ENCODE data around the gene SPDYE1. TPM values are rescaled to one million over a fixed set of nuclear protein-coding genes. Genes with fewer than 3 reads are reported as not detected.
"Not testable (repeated sequence)": the region's sequence is repeated elsewhere in the genome, so short reads cannot be mapped to it uniquely, and the experiment has no call there.

SPDYE1 gene
- total and polyA plus RNA-seq, 4 experiments from 2014 or later = 0.17 to 0.49 TPM; not detected in 2

- H3K36me3 Mint-ChIP-seq; H3K27me3 ChIP-seq (ENCODE audit: insufficient read depth, low read length); CTCF ChIA-PET (ENCODE audit: partially characterized antibody); H3K9me3 ChIP-seq (ENCODE audit: control insufficient read depth in 1 of 2, low read length in 2 of 2); H3K4me1 Mint-ChIP-seq; POLR2A ChIA-PET (ENCODE audit: partially characterized antibody); H3K4me1 ChIP-seq (ENCODE audit: insufficient read depth, low read length); H3K36me3 ChIP-seq (ENCODE audit: insufficient read depth, low read length); H3K27me3 Mint-ChIP-seq; H3K9me3 Mint-ChIP-seq; intact Hi-C loops (cut with micrococcal nuclease); DNase-seq; H3K27ac Mint-ChIP-seq; H3K27ac ChIP-seq (ENCODE audit: low read depth, low read length); H3K4me3 Mint-ChIP-seq; H3K4me3 ChIP-seq (ENCODE audit: low read length in 2 of 2): not testable (repeated sequence)
These were observed 31.7 kb downstream of the SPDYE1 start for GRCh38 chr7:44029433-44029832.

GRCh38 chr7:44030029-44030428 is 32.3 kb downstream of the SPDYE1 start:
- H3K4me3 ChIP-seq (ENCODE audit: low read length in 2 of 2); H3K27ac ChIP-seq (ENCODE audit: low read depth, low read length); POLR2A ChIA-PET (ENCODE audit: partially characterized antibody); H3K27me3 Mint-ChIP-seq; H3K36me3 ChIP-seq (ENCODE audit: insufficient read depth, low read length); H3K27me3 ChIP-seq (ENCODE audit: insufficient read depth, low read length); H3K4me3 Mint-ChIP-seq; CTCF ChIA-PET (ENCODE audit: partially characterized antibody); H3K4me1 ChIP-seq (ENCODE audit: insufficient read depth, low read length); DNase-seq; H3K4me1 Mint-ChIP-seq; H3K9me3 Mint-ChIP-seq; H3K36me3 Mint-ChIP-seq; intact Hi-C loops (cut with micrococcal nuclease); H3K9me3 ChIP-seq (ENCODE audit: control insufficient read depth in 1 of 2, low read length in 2 of 2): not testable (repeated sequence)
- peak overlapping the region in 1 of 7 donors; percentile 41 for H3K27ac Mint-ChIP-seq

GRCh38 chr7:44031319-44031718 is 33.6 kb downstream of the SPDYE1 start:
- H3K27me3 Mint-ChIP-seq; DNase-seq; POLR2A ChIA-PET (ENCODE audit: partially characterized antibody): not testable (repeated sequence)

GRCh38 chr7:44032031-44032430 is 34.3 kb downstream of the SPDYE1 start:
- POLR2A ChIA-PET (ENCODE audit: partially characterized antibody); H3K4me3 Mint-ChIP-seq; H3K4me3 ChIP-seq (ENCODE audit: low read length in 2 of 2); H3K27me3 Mint-ChIP-seq; H3K27ac ChIP-seq (ENCODE audit: low read depth, low read length); H3K9me3 ChIP-seq (ENCODE audit: control insufficient read depth in 1 of 2, low read length in 2 of 2); H3K27ac Mint-ChIP-seq; H3K4me1 ChIP-seq (ENCODE audit: insufficient read depth, low read length); H3K36me3 Mint-ChIP-seq; H3K27me3 ChIP-seq (ENCODE audit: insufficient read depth, low read length); H3K4me1 Mint-ChIP-seq; CTCF ChIA-PET (ENCODE audit: partially characterized antibody); intact Hi-C loops (cut with micrococcal nuclease); H3K9me3 Mint-ChIP-seq; H3K36me3 ChIP-seq (ENCODE audit: insufficient read depth, low read length); DNase-seq: not testable (repeated sequence)

More at GRCh38 chr7:44031319-44031718, 33.6 kb downstream of the SPDYE1 start:
- H3K4me3 Mint-ChIP-seq; intact Hi-C loops (cut with micrococcal nuclease); H3K9me3 Mint-ChIP-seq; H3K4me1 Mint-ChIP-seq; H3K27ac Mint-ChIP-seq; H3K36me3 Mint-ChIP-seq; CTCF ChIA-PET (ENCODE audit: partially characterized antibody); H3K9me3 ChIP-seq (ENCODE audit: control insufficient read depth in 1 of 2, low read length in 2 of 2); H3K4me1 ChIP-seq (ENCODE audit: insufficient read depth, low read length); H3K27ac ChIP-seq (ENCODE audit: low read depth, low read length); H3K36me3 ChIP-seq (ENCODE audit: insufficient read depth, low read length); H3K4me3 ChIP-seq (ENCODE audit: low read length in 2 of 2); H3K27me3 ChIP-seq (ENCODE audit: insufficient read depth, low read length): not testable (repeated sequence)

GRCh38 chr7:44033971-44034844 is 36.5 kb downstream of the SPDYE1 start:
- H3K4me1 Mint-ChIP-seq; POLR2A ChIA-PET (ENCODE audit: partially characterized antibody); intact Hi-C loops (cut with micrococcal nuclease); H3K27me3 Mint-ChIP-seq; DNase-seq; H3K27ac Mint-ChIP-seq; CTCF ChIA-PET (ENCODE audit: partially characterized antibody); H3K4me1 ChIP-seq (ENCODE audit: insufficient read depth, low read length); H3K27ac ChIP-seq (ENCODE audit: low read depth, low read length); H3K27me3 ChIP-seq (ENCODE audit: insufficient read depth, low read length); H3K36me3 ChIP-seq (ENCODE audit: insufficient read depth, low read length); H3K4me3 ChIP-seq (ENCODE audit: low read length in 2 of 2); H3K4me3 Mint-ChIP-seq; H3K9me3 ChIP-seq (ENCODE audit: control insufficient read depth in 1 of 2, low read length in 2 of 2); H3K36me3 Mint-ChIP-seq; H3K9me3 Mint-ChIP-seq: not testable (repeated sequence)

- CTCF ChIA-PET (ENCODE audit: partially characterized antibody) = interaction anchor here (1.7 kb wide), 1 partner anchor 17 kb away, joined by 4 read pairs; no protein-coding TSS in a partner anchor
- H3K36me3 ChIP-seq (ENCODE audit: insufficient read depth, low read length); H3K27ac ChIP-seq (ENCODE audit: low read depth, low read length); H3K4me1 ChIP-seq (ENCODE audit: insufficient read depth, low read length); H3K36me3 Mint-ChIP-seq; H3K4me3 ChIP-seq (ENCODE audit: low read length in 2 of 2); H3K9me3 Mint-ChIP-seq; H3K9me3 ChIP-seq (ENCODE audit: control insufficient read depth in 1 of 2, low read length in 2 of 2); POLR2A ChIA-PET (ENCODE audit: partially characterized antibody); H3K4me3 Mint-ChIP-seq; H3K27me3 Mint-ChIP-seq; H3K27me3 ChIP-seq (ENCODE audit: insufficient read depth, low read length); intact Hi-C loops (cut with micrococcal nuclease): not testable (repeated sequence)
- peak overlapping the region in 2 of 7 donors; percentile 64 to 65 for H3K27ac Mint-ChIP-seq
- DNase-seq = peak in 4 of 5 donors; percentile 33 to 45 (median 40)
- H3K4me1 Mint-ChIP-seq = peaks cover 4 to 13% (median 7%) of the 10 kb centered on the region in 4 donors
These were observed 38.7 kb downstream of the SPDYE1 start for GRCh38 chr7:44036364-44036763.

GRCh38 chr7:44037951-44038350 is 40.3 kb downstream of the SPDYE1 start:
- H3K4me3 ChIP-seq (ENCODE audit: low read length in 2 of 2); H3K27me3 ChIP-seq (ENCODE audit: insufficient read depth, low read length); H3K36me3 Mint-ChIP-seq; H3K27ac ChIP-seq (ENCODE audit: low read depth, low read length); DNase-seq; H3K9me3 Mint-ChIP-seq; H3K27me3 Mint-ChIP-seq; POLR2A ChIA-PET (ENCODE audit: partially characterized antibody); H3K4me1 ChIP-seq (ENCODE audit: insufficient read depth, low read length); intact Hi-C loops (cut with micrococcal nuclease); H3K36me3 ChIP-seq (ENCODE audit: insufficient read depth, low read length); H3K9me3 ChIP-seq (ENCODE audit: control insufficient read depth in 1 of 2, low read length in 2 of 2): not testable (repeated sequence)
- Mint-ChIP-seq H3K4me3 (peak overlapping the region in 2 of 8 donors; percentile 26 to 40), H3K4me1 (peaks cover 5 to 17% (median 8%) of the 10 kb centered on the region in 4 donors), H3K27ac (peak overlapping the region in 4 of 7 donors; percentile 42 to 82 (median 63))
- CTCF ChIA-PET (ENCODE audit: partially characterized antibody) = interaction anchor here (1.7 kb wide), 1 partner anchor 18 kb away, joined by 4 read pairs; no protein-coding TSS in a partner anchor
